ENCODE results near the gene SET.
A peak's percentile ranks its signal among the peaks of the same experiment; 100 is the strongest.

The SET gene

DNA sequence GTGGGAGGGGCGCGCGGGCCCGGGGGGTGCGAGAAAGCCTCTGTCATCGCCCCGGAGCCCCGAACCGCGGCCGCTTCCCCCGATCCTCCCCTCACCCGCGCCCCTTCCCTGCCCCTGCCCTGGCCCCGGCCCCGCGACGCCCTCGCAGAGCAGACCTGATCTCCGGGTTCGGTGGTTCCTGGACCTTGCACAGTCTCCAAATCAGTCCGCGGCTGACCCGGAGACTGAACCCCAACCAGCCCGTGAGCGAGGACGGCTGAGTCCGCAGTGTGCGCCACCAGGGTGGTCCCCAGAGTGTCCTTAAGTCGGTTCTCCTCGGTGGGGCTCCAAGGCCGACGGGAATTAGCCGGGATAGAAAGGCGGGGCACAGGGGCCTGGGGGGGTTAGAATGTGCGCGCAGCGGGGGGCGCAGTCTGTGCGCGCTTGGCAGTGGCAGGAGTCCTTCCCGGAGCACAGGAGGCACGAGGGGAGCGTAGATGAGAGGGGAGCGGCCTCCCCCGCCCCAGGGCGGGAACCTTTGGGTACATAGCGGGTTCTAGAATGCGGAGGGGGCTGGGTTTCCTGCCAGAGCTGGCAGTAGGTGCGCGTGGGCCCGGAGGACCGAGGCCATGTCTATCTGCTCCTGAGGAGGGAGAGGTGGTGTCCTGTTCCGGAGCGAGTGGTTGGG is 14.1 kb downstream of the SET start:
- H3K27me3 ChIP-seq (ENCODE audit: insufficient read depth, low read length), result no peaks in the 10 kb centered on the region
- H3K4me1 ChIP-seq (ENCODE audit: control insufficient read depth, insufficient read depth, low read length, unreplicated experiment), result no peaks in the 10 kb centered on the region
- H3K27ac ChIP-seq (ENCODE audit: low read depth, low read length), result no peak overlapping the region
- H3K4me3 ChIP-seq (ENCODE audit: low read depth, low read length), result peak overlapping the region; percentile 88
- no peaks in the 10 kb centered on the region for H3K79me2 ChIP-seq (ENCODE audit: control insufficient read depth, insufficient read depth, low read length, unreplicated experiment)
- peak overlapping the region; percentile 87 for H2AFZ ChIP-seq (ENCODE audit: low read length, unreplicated experiment)
- H3K36me3 ChIP-seq (ENCODE audit: insufficient read depth, low read length), result no peaks in the 10 kb centered on the region

DNA sequence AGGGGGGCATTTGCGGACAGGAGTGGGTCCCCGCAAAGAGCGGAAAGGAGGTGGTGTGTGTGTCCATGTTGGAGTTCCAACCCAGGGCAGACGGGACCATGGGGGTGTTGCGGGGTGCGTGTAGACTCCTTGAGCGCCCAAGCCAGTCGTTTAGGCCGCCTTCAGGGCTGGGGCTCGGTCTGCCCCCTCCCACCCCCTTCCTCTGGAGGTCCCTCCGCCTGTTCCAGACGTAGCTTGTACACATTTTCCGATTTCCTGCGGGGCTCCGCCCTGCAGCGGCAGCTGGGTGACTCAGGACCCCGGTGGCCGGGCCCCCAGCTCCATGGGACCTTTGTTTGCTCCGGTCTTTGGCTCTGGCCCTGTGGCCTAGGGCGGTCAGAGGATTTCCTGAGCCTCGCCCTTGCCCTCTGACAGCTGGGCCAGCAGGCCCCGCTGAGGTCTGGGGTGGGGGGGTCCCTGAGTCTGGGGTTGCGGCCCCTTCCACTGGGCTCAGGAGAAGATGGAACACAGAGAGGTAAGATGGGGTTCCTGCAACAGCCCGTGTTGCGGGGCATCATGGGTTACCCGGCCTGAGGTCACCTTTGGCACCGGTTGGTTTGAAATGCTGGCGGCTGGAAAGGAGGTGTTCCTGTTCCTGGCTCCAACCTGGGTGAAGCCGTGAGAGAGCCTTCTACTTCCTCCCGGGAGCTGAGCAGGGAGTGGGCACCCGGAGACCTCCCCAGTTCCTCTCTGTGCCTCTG is 14.8 kb downstream of the SET start:
- Histone ChIP-seq H3K79me2 (ENCODE audit: control insufficient read depth, insufficient read depth, low read length, unreplicated experiment) (no peaks in the 10 kb centered on the region), H3K4me3 (ENCODE audit: low read depth, low read length) (peak overlapping the region; percentile 88), H3K27me3 (ENCODE audit: insufficient read depth, low read length) (no peaks in the 10 kb centered on the region), H3K4me1 (ENCODE audit: control insufficient read depth, insufficient read depth, low read length, unreplicated experiment) (no peaks in the 10 kb centered on the region), H3K36me3 (ENCODE audit: insufficient read depth, low read length) (no peaks in the 10 kb centered on the region), H3K27ac (ENCODE audit: low read depth, low read length) (no peak overlapping the region), H2AFZ (ENCODE audit: low read length, unreplicated experiment) (no peak overlapping the region)

DNA sequence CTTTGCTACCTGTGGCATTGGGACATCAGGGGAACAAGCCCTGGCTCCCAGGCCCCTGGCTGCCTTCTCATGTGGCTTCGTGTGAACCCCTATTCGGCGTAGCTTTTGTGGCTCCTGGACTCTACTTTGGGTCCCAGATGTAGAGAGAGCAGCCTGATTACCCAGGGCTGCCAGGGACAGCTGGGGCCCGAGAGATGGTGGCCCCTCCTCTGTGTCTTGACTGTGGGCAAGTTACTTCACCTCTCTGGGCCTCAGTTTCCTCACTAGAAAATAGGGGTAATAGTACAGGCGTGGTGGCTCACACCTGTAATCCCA is 15.3 kb downstream of the SET start:
- Histone ChIP-seq H3K4me1 (ENCODE audit: control insufficient read depth, insufficient read depth, low read length, unreplicated experiment) (no peaks in the 10 kb centered on the region), H3K27ac (ENCODE audit: low read depth, low read length) (no peak overlapping the region), H3K27me3 (ENCODE audit: insufficient read depth, low read length) (no peaks in the 10 kb centered on the region), H3K36me3 (ENCODE audit: insufficient read depth, low read length) (no peaks in the 10 kb centered on the region), H3K4me3 (ENCODE audit: low read depth, low read length) (no peak overlapping the region), H3K79me2 (ENCODE audit: control insufficient read depth, insufficient read depth, low read length, unreplicated experiment) (no peaks in the 10 kb centered on the region), H2AFZ (ENCODE audit: low read length, unreplicated experiment) (no peak overlapping the region)

DNA sequence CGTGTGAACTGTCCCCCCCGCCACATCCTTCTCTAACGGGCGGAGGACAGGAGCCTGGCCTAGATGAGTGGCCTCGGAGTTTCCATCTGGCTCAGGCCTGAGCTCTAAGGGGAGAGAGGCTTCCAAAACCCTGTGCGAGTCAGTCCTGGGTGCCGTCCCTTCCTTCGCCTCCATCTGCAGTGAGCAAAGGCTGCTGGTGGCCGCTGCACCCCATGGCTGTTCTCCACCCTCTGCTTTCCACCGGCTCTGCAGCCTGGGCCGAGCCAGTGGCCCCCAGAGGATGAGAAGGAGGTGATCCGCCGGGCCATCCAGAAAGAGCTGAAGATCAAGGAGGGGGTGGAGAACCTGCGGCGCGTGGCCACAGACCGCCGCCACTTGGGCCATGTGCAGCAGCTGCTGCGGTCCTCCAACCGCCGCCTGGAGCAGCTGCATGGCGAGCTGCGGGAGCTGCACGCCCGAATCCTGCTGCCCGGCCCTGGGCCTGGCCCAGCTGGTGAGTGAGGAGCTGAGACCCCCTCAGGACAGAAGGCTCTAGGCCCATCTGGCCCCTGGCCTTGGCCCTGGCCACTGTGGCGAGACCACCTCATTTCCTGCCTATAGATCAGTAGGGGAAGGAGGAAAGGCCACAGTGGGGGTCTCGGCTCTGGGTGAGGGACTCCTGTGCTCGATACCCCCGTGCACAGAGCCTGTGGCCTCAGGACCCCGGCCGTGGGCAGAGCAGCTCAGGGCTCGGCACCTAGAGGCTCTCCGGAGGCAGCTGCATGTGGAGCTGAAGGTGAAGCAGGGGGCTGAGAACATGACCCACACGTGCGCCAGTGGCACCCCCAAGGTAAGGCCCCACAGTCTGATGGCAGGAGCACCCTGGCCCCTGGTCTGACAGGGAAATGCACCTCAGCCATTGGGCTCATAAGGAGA is 16.3 kb downstream of the SET start:
- H3K36me3 ChIP-seq (ENCODE audit: insufficient read depth, low read length), result no peaks in the 10 kb centered on the region
- no peaks in the 10 kb centered on the region for H3K79me2 ChIP-seq (ENCODE audit: control insufficient read depth, insufficient read depth, low read length, unreplicated experiment)
- H3K27ac ChIP-seq (ENCODE audit: low read depth, low read length), result no peak overlapping the region
- H3K4me3 ChIP-seq (ENCODE audit: low read depth, low read length), result no peak overlapping the region
- no peaks in the 10 kb centered on the region for H3K4me1 ChIP-seq (ENCODE audit: control insufficient read depth, insufficient read depth, low read length, unreplicated experiment)
- no peak overlapping the region for H2AFZ ChIP-seq (ENCODE audit: low read length, unreplicated experiment)
- H3K27me3 ChIP-seq (ENCODE audit: insufficient read depth, low read length), result no peaks in the 10 kb centered on the region

DNA sequence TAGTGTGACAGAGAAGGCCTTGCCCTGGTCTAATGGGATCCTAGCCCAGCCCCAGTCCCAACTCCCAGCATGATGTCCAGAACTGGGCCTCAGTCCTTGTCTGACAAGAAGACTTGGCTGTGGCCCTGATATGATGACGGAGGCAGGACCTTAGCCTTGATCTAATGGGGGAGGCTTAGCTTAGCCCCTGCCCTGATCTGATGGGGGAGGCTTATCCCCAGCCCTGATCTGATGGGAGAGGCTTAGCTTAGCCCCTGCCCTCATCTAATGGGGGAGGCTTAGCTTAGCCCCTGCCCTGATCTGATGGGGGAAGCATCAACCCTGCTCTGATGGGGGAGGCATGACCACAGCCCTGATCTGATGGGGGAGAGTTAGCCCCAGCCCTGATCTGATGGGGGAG is 17.0 kb downstream of the SET start:
- Histone ChIP-seq H3K79me2 (ENCODE audit: control insufficient read depth, insufficient read depth, low read length, unreplicated experiment) (no peaks in the 10 kb centered on the region), H3K36me3 (ENCODE audit: insufficient read depth, low read length) (no peaks in the 10 kb centered on the region), H3K27me3 (ENCODE audit: insufficient read depth, low read length) (no peaks in the 10 kb centered on the region), H2AFZ (ENCODE audit: low read length, unreplicated experiment) (no peak overlapping the region), H3K4me1 (ENCODE audit: control insufficient read depth, insufficient read depth, low read length, unreplicated experiment) (no peaks in the 10 kb centered on the region), H3K27ac (ENCODE audit: low read depth, low read length) (no peak overlapping the region), H3K4me3 (ENCODE audit: low read depth, low read length) (no peak overlapping the region)

DNA sequence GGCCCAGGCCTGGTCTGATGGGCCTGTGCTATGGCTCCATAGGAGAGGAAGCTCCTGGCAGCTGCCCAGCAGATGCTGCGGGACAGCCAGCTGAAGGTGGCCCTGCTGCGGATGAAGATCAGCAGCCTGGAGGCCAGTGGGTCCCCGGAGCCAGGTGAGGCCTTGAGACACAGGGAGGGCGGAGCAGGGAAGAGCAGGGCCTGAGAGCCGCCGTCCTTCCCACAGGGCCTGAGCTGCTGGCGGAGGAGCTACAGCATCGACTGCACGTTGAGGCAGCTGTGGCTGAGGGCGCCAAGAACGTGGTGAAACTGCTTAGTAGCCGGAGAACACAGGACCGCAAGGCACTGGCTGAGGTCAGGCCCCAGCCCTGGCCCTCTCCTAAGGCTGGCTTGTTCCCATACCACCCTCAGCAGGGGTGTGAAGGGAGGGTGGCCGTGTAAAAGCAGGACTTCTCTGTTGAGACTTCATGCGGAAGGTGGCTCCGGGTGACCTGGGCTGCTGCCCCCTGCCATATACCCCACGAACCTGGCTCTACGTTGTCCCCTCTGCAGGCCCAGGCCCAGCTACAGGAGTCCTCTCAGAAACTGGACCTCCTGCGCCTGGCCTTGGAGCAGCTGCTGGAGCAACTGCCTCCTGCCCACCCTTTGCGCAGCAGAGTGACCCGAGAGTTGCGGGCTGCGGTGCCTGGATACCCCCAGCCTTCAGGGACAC is 17.8 kb downstream of the SET start:
- Histone ChIP-seq H3K4me1 (ENCODE audit: control insufficient read depth, insufficient read depth, low read length, unreplicated experiment) (no peaks in the 10 kb centered on the region), H3K27me3 (ENCODE audit: insufficient read depth, low read length) (no peaks in the 10 kb centered on the region), H2AFZ (ENCODE audit: low read length, unreplicated experiment) (no peak overlapping the region), H3K79me2 (ENCODE audit: control insufficient read depth, insufficient read depth, low read length, unreplicated experiment) (no peaks in the 10 kb centered on the region), H3K36me3 (ENCODE audit: insufficient read depth, low read length) (no peaks in the 10 kb centered on the region), H3K27ac (ENCODE audit: low read depth, low read length) (no peak overlapping the region), H3K4me3 (ENCODE audit: low read depth, low read length) (no peak overlapping the region)

DNA sequence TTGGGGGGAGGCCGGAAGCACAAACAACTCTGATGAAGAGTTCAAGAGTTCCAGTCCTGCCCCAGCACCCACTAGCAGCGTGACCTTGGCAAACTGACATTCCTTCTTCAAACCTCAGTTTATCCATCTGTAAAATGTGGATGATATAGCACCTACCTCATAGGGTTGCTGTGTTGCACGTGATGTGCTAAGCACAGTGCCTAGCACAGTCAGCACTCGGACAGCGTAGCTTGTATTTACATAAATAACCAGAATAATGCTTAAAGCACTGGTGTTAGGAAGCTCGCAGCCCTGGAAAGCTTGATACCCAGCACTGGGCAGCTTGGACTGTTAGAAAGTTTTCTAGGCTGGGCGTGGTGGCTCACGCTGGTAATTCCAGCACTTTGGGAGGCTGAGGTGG is 18.4 kb downstream of the SET start:
- H2AFZ ChIP-seq (ENCODE audit: low read length, unreplicated experiment), result no peak overlapping the region
- no peaks in the 10 kb centered on the region for H3K79me2 ChIP-seq (ENCODE audit: control insufficient read depth, insufficient read depth, low read length, unreplicated experiment)
- H3K27ac ChIP-seq (ENCODE audit: low read depth, low read length), result no peak overlapping the region
- no peaks in the 10 kb centered on the region for H3K4me1 ChIP-seq (ENCODE audit: control insufficient read depth, insufficient read depth, low read length, unreplicated experiment)
- no peak overlapping the region for H3K4me3 ChIP-seq (ENCODE audit: low read depth, low read length)
- no peaks in the 10 kb centered on the region for H3K27me3 ChIP-seq (ENCODE audit: insufficient read depth, low read length)
- no peaks in the 10 kb centered on the region for H3K36me3 ChIP-seq (ENCODE audit: insufficient read depth, low read length)

DNA sequence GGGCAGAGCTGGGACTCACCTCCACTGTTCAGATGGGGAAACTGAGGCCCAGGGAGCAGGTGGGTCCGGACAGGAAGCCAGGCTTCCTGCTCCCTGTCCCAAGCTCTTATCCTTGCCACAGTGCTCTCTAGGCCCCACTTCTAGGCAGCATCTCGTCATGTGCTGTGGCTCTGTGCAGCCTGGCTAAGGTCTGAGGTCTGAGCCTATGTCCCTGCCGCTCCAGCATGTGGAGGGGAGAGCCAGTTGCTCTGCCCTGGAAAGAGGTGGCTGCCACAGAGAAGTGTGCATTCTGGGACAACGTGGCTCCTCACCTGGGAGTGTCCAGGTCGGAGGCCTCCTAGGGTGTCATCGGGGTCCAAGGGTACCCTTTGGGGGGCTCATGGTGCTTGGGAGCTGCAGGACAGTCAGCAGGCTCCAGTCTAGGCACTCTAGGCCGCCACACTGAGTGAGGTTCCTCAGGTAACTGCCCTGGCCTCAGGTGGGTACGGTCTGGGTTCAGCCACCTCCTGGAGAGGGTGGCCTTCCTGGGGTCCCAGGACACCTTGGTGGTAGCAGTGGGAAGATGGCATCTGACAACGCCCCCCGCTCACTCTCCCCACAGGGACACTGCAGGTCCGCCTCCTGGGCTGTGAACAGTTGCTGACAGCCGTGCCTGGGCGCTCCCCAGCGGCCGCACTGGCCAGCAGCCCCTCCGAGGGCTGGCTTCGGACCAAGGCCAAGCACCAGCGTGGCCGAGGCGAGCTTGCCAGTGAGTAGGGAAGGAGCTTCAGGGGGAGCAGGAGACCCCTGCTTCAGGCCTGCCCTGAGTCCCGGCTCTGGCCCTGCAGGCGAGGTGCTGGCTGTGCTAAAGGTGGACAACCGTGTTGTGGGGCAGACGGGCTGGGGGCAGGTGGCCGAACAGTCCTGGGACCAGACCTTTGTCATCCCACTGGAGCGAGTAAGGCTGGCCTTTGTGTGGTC is 23.7 kb downstream of the SET start:
- Histone ChIP-seq H3K36me3 (ENCODE audit: insufficient read depth, low read length) (no peaks in the 10 kb centered on the region), H2AFZ (ENCODE audit: low read length, unreplicated experiment) (no peak overlapping the region), H3K4me3 (ENCODE audit: low read depth, low read length) (no peak overlapping the region), H3K79me2 (ENCODE audit: control insufficient read depth, insufficient read depth, low read length, unreplicated experiment) (no peaks in the 10 kb centered on the region), H3K27me3 (ENCODE audit: insufficient read depth, low read length) (no peaks in the 10 kb centered on the region), H3K4me1 (ENCODE audit: control insufficient read depth, insufficient read depth, low read length, unreplicated experiment) (no peaks in the 10 kb centered on the region), H3K27ac (ENCODE audit: low read depth, low read length) (no peak overlapping the region)

DNA sequence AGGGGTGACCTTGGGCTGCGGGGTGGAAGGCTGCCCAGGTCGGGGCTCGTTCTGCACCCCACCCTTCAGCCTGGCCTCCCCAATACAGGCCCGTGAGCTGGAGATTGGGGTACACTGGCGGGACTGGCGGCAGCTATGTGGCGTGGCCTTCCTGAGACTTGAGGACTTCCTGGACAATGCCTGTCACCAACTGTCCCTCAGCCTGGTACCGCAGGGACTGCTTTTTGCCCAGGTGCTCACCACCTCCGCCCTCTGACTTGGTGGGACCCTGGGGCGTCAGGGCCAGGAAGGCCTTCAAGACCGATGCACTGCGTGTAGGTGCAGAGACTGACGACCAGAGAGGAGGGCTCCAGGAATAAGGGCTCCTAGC is 24.4 kb downstream of the SET start:
- H3K36me3 ChIP-seq (ENCODE audit: insufficient read depth, low read length), result no peaks in the 10 kb centered on the region
- H3K4me3 ChIP-seq (ENCODE audit: low read depth, low read length), result no peak overlapping the region
- no peaks in the 10 kb centered on the region for H3K27me3 ChIP-seq (ENCODE audit: insufficient read depth, low read length)
- no peaks in the 10 kb centered on the region for H3K4me1 ChIP-seq (ENCODE audit: control insufficient read depth, insufficient read depth, low read length, unreplicated experiment)
- H3K27ac ChIP-seq (ENCODE audit: low read depth, low read length), result no peak overlapping the region
- no peaks in the 10 kb centered on the region for H3K79me2 ChIP-seq (ENCODE audit: control insufficient read depth, insufficient read depth, low read length, unreplicated experiment)
- H2AFZ ChIP-seq (ENCODE audit: low read length, unreplicated experiment), result no peak overlapping the region
